ENCODE results near the gene LTBP3.
A peak's percentile ranks its signal among the peaks of the same experiment; 100 is the strongest.

Gene LTBP3

GRCh38 chr11:65503949-65504673 is 54.0 kb downstream of the LTBP3 start:
- Histone ChIP-seq H3K9me2 (replicated peaks; ENCODE audit: control insufficient read depth, low read length) (no peaks in the 10 kb centered on the region), H4K20me1 (ENCODE audit: control insufficient read depth, insufficient read depth, low read depth, low read length) (peaks cover 48% of the 10 kb centered on the region), H3K27ac (ENCODE audit: low read depth, low read length) (peak overlapping the region; percentile 99), H3K4me2 (ENCODE audit: low read length) (peak overlapping the region; percentile 92), H3K27me3 (ENCODE audit: control insufficient read depth, low read length) (no peaks in the 10 kb centered on the region), H3K4me3 (ENCODE audit: low read length) (peak overlapping the region; percentile 85), H3K36me3 (ENCODE audit: control insufficient read depth, low read length) (peaks cover 77% of the 10 kb centered on the region), H3K9me3 (ENCODE audit: control insufficient read depth, insufficient read depth, low read length) (no peaks in the 10 kb centered on the region), H3K4me1 (ENCODE audit: control insufficient read depth, low read length) (peaks cover 66% of the 10 kb centered on the region), H3K79me2 (ENCODE audit: control insufficient read depth, low read length) (peaks cover 72% of the 10 kb centered on the region), H3F3A (ENCODE audit: control insufficient read depth, insufficient read depth) (peaks cover 96% of the 10 kb centered on the region)
- TF ChIP-seq EZH2phosphoT487 (IDR thresholded peaks at IDR 0.05; ENCODE audit: borderline replicate concordance, low read length): no peak
- TF ChIP-seq, protein P1, sequence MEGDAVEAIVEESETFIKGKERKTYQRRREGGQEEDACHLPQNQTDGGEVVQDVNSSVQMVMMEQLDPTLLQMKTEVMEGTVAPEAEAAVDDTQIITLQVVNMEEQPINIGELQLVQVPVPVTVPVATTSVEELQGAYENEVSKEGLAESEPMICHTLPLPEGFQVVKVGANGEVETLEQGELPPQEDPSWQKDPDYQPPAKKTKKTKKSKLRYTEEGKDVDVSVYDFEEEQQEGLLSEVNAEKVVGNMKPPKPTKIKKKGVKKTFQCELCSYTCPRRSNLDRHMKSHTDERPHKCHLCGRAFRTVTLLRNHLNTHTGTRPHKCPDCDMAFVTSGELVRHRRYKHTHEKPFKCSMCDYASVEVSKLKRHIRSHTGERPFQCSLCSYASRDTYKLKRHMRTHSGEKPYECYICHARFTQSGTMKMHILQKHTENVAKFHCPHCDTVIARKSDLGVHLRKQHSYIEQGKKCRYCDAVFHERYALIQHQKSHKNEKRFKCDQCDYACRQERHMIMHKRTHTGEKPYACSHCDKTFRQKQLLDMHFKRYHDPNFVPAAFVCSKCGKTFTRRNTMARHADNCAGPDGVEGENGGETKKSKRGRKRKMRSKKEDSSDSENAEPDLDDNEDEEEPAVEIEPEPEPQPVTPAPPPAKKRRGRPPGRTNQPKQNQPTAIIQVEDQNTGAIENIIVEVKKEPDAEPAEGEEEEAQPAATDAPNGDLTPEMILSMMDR (IDR thresholded peaks at IDR 0.05; ENCODE audit: low read depth, low read length, poor library complexity, severe bottlenecking): no peak

DNA sequence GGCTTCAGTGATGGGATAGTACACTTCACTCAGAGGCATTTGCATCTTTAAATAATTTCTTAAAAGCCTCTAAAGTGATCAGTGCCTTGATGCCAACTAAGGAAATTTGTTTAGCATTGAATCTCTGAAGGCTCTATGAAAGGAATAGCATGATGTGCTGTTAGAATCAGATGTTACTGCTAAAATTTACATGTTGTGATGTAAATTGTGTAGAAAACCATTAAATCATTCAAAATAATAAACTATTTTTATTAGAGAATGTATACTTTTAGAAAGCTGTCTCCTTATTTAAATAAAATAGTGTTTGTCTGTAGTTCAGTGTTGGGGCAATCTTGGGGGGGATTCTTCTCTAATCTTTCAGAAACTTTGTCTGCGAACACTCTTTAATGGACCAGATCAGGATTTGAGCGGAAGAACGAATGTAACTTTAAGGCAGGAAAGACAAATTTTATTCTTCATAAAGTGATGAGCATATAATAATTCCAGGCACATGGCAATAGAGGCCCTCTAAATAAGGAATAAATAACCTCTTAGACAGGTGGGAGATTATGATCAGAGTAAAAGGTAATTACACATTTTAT is 54.7 kb downstream of the LTBP3 start:
- Histone ChIP-seq H3K79me2 (ENCODE audit: control insufficient read depth, low read length) (peaks cover 79% of the 10 kb centered on the region), H4K20me1 (ENCODE audit: control insufficient read depth, insufficient read depth, low read depth, low read length) (peaks cover 48% of the 10 kb centered on the region)
- TF ChIP-seq, protein P1 (IDR thresholded peaks at IDR 0.05; ENCODE audit: low read depth, low read length, poor library complexity, severe bottlenecking): no peak
- no peak for TF ChIP-seq EZH2phosphoT487 (IDR thresholded peaks at IDR 0.05; ENCODE audit: borderline replicate concordance, low read length)

DNA sequence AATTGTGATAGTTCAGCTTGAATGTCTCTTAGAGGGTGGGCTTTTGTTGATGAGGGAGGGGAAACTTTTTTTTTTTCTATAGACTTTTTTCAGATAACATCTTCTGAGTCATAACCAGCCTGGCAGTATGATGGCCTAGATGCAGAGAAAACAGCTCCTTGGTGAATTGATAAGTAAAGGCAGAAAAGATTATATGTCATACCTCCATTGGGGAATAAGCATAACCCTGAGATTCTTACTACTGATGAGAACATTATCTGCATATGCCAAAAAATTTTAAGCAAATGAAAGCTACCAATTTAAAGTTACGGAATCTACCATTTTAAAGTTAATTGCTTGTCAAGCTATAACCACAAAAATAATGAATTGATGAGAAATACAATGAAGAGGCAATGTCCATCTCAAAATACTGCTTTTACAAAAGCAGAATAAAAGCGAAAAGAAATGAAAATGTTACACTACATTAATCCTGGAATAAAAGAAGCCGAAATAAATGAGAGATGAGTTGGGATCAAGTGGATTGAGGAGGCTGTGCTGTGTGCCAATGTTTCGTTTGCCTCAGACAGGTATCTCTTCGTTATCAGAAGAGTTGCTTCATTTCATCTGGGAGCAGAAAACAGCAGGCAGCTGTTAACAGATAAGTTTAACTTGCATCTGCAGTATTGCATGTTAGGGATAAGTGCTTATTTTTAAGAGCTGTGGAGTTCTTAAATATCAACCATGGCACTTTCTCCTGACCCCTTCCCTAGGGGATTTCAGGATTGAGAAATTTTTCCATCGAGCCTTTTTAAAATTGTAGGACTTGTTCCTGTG is 55.4 kb downstream of the LTBP3 start:
- Histone ChIP-seq H3K79me2 (ENCODE audit: control insufficient read depth, low read length) (peaks cover 86% of the 10 kb centered on the region), H3K4me3 (ENCODE audit: low read length) (peak overlapping the region; percentile 85), H3K4me2 (ENCODE audit: low read length) (peak overlapping the region; percentile 92), H3K27me3 (ENCODE audit: control insufficient read depth, low read length) (no peaks in the 10 kb centered on the region), H3K27ac (ENCODE audit: low read depth, low read length) (peak overlapping the region; percentile 99), H3F3A (ENCODE audit: control insufficient read depth, insufficient read depth) (peaks cover 97% of the 10 kb centered on the region), H4K20me1 (ENCODE audit: control insufficient read depth, insufficient read depth, low read depth, low read length) (peaks cover 48% of the 10 kb centered on the region), H3K9me3 (ENCODE audit: control insufficient read depth, insufficient read depth, low read length) (no peaks in the 10 kb centered on the region), H3K9me2 (replicated peaks; ENCODE audit: control insufficient read depth, low read length) (no peaks in the 10 kb centered on the region), H3K4me1 (ENCODE audit: control insufficient read depth, low read length) (peaks cover 64% of the 10 kb centered on the region), H3K36me3 (ENCODE audit: control insufficient read depth, low read length) (peaks cover 84% of the 10 kb centered on the region)
- TF ChIP-seq EZH2phosphoT487 (IDR thresholded peaks at IDR 0.05; ENCODE audit: borderline replicate concordance, low read length): no peak
- TF ChIP-seq, protein P1 (IDR thresholded peaks at IDR 0.05; ENCODE audit: low read depth, low read length, poor library complexity, severe bottlenecking): no peak

More for the DNA sequence above, 54.7 kb downstream of the LTBP3 start:
- H3K9me3 ChIP-seq (ENCODE audit: control insufficient read depth, insufficient read depth, low read length): no peaks in the 10 kb centered on the region
- peak overlapping the region; percentile 92 for H3K4me2 ChIP-seq (ENCODE audit: low read length)
- peak overlapping the region; percentile 99 for H3K27ac ChIP-seq (ENCODE audit: low read depth, low read length)
- no peaks in the 10 kb centered on the region for H3K9me2 ChIP-seq (replicated peaks; ENCODE audit: control insufficient read depth, low read length)
- peaks cover 64% of the 10 kb centered on the region for H3K4me1 ChIP-seq (ENCODE audit: control insufficient read depth, low read length)
- H3F3A ChIP-seq (ENCODE audit: control insufficient read depth, insufficient read depth): peaks cover 94% of the 10 kb centered on the region
- H3K4me3 ChIP-seq (ENCODE audit: low read length): peak overlapping the region; percentile 85
- no peaks in the 10 kb centered on the region for H3K27me3 ChIP-seq (ENCODE audit: control insufficient read depth, low read length)
- peaks cover 79% of the 10 kb centered on the region for H3K36me3 ChIP-seq (ENCODE audit: control insufficient read depth, low read length)

All from DOHH2 (cell line).